ENCODE measurements around the gene SDK1. TPM values are rescaled to one million over a fixed set of nuclear protein-coding genes. Genes with fewer than 3 reads are reported as not detected.
"Not testable (repeated sequence)": the region's sequence is repeated elsewhere in the genome, so short reads cannot be mapped to it uniquely, and the experiment has no call there.

Gene SDK1
- total RNA-seq, 2 donors from 2014 or later = 3.1 to 3.6 TPM

GRCh38 chr7:3705258-3705657 is 404.2 kb downstream of the SDK1 start:
- no peak for DNase-seq (ENCODE audit: low spot score)
- Histone ChIP-seq H3K4me3 (no peak overlapping the region), H3K36me3 (no peaks in the 10 kb centered on the region), H3K9me3 (peaks cover 0 to 9% of the 10 kb centered on the region in 2 donors), H3K27ac (no peak overlapping the region), H3K27me3 (no peaks in the 10 kb centered on the region), H3K4me1 (no peaks in the 10 kb centered on the region)
- no peak for TF ChIP-seq CTCF (IDR thresholded peaks at IDR 0.05)

- H3K4me3 ChIP-seq; DNase-seq (ENCODE audit: low spot score); H3K36me3 ChIP-seq; H3K27ac ChIP-seq; H3K4me1 ChIP-seq; H3K27me3 ChIP-seq; H3K9me3 ChIP-seq: not testable (repeated sequence)
Measured at GRCh38 chr7:3706091-3706490, 405.0 kb downstream of the SDK1 start.

GRCh38 chr7:3710122-3710521 is 409.1 kb downstream of the SDK1 start:
- H3K27ac ChIP-seq = no peak overlapping the region

GRCh38 chr7:3710531-3710930 is 409.5 kb downstream of the SDK1 start:
- no peak for TF ChIP-seq CTCF (IDR thresholded peaks at IDR 0.05)
- no peak for DNase-seq (ENCODE audit: low spot score)
- no peaks in the 10 kb centered on the region for H3K27me3 ChIP-seq
- H3K27ac ChIP-seq = no peak overlapping the region
- H3K4me1 ChIP-seq = no peaks in the 10 kb centered on the region
- H3K4me3 ChIP-seq = no peak overlapping the region
- H3K9me3 ChIP-seq = no peaks in the 10 kb centered on the region
- H3K36me3 ChIP-seq = no peaks in the 10 kb centered on the region

More at GRCh38 chr7:3710122-3710521, 409.1 kb downstream of the SDK1 start:
- Histone ChIP-seq H3K27me3 (no peaks in the 10 kb centered on the region), H3K4me1 (no peaks in the 10 kb centered on the region), H3K4me3 (no peak overlapping the region), H3K9me3 (peaks cover 0 to under 1% of the 10 kb centered on the region in 2 donors), H3K36me3 (no peaks in the 10 kb centered on the region)
- DNase-seq (ENCODE audit: low spot score) = no peak
- TF ChIP-seq CTCF (IDR thresholded peaks at IDR 0.05) = no peak

- H3K27me3 ChIP-seq = no peaks in the 10 kb centered on the region
- H3K27ac ChIP-seq = no peak overlapping the region
- no peak for DNase-seq (ENCODE audit: low spot score)
- H3K36me3 ChIP-seq = no peaks in the 10 kb centered on the region
- no peaks in the 10 kb centered on the region for H3K9me3 ChIP-seq
- no peaks in the 10 kb centered on the region for H3K4me1 ChIP-seq
- TF ChIP-seq CTCF (IDR thresholded peaks at IDR 0.05) = no peak
- H3K4me3 ChIP-seq = no peak overlapping the region
Measured at GRCh38 chr7:3712841-3713240, 411.8 kb downstream of the SDK1 start.

- Histone ChIP-seq H3K4me3 (no peak overlapping the region), H3K27ac (no peak overlapping the region), H3K36me3 (no peaks in the 10 kb centered on the region), H3K9me3 (no peaks in the 10 kb centered on the region), H3K27me3 (no peaks in the 10 kb centered on the region), H3K4me1 (no peaks in the 10 kb centered on the region)
- no peak for TF ChIP-seq CTCF (IDR thresholded peaks at IDR 0.05)
- DNase-seq (ENCODE audit: low spot score) = no peak
Measured at GRCh38 chr7:3721422-3721821, 420.4 kb downstream of the SDK1 start.

All from right atrium auricular region (tissue), 2 donors.